K562 (cell line): ENCODE measurements around the gene CLDN12. TPM values are rescaled to one million over a fixed set of nuclear protein-coding genes. Genes with fewer than 3 reads are reported as not detected.

ENCODE experiments used
- ATAC-seq: fragments of 200-7000 bp; cut with Tn5 transposase; 3 replicates; pipeline ENCODE4 v1.9.1; 2020; ENCODE audit warnings: moderate library complexity
- BruUV-seq: library from RNA; stranded (reverse); fragments of 400-500 nt; replicated peaks from 2 replicates; lab custom pipeline; 2021; lab: Mats Ljungman, UMichigan
- CTCF ChIA-PET: fragments of 300-600 bp; formaldehyde crosslinking; extraction: SDS; loops from one replicate; lab custom pipeline; 2021; ENCODE audit warnings: low intra/inter-chr PET ratio; lab: Yijun Ruan, JAX
- POLR2A ChIA-PET: fragments of 300-600, 350-650 bp; sonication (Branson Sonifier 250); formaldehyde crosslinking; extraction: SDS; loops from one replicate; lab custom pipeline; 2021; ENCODE audit warnings: antibody characterized with exemption, inconsistent platforms; lab: Yijun Ruan, JAX
- DNase-seq, 4 experiments: peaks; one replicate each; pipeline versions ENCODE4 v3.0.0 to v3.0.0-alpha.2; 2011 to 2018; ENCODE audit warnings: low spot score in 3 of 4, mixed read lengths in 3 of 4; ENCODE audit errors: extremely low read depth in 1 of 4
- FAIRE-seq: peaks from 2 replicates; lab custom pipeline; 2011; peaks lifted over from hg19 to GRCh38; lab: Jason Lieb, UNC
- H2AFZ ChIP-seq: 2 replicates; pipeline ENCODE4 v1.6.0; 2011; ENCODE audit warnings: low read depth, low read length, control low read depth, inconsistent platforms
- H3K27ac ChIP-seq: fragments of 200-600 bp; 3 replicates; pipeline ENCODE4 v1.8.0; 2011; ENCODE audit warnings: low read depth, mild to moderate bottlenecking, control low read depth, inconsistent platforms, low read length, moderate library complexity, mixed read lengths; ENCODE audit errors: extremely low read depth
- H3K27me3 ChIP-seq, 2 experiments: fragments of 300-600 bp in 1 of 2; 2 replicates in 1 of 2; 3 replicates in 1 of 2; pipeline versions ENCODE4 v1.6.0 to v1.8.0; 2011; ENCODE audit warnings: inconsistent platforms in 2 of 2, low read length in 2 of 2, mild to moderate bottlenecking in 1 of 2, mixed read lengths in 1 of 2, moderate library complexity in 1 of 2; ENCODE audit not compliant: control insufficient read depth in 2 of 2, insufficient read depth in 2 of 2
- H3K36me3 ChIP-seq: fragments of 300-600 bp; 3 replicates; pipeline ENCODE4 v1.8.0; 2011; ENCODE audit warnings: mild to moderate bottlenecking, low read length, inconsistent platforms; ENCODE audit not compliant: control insufficient read depth, insufficient read depth
- H3K4me1 ChIP-seq, 2 experiments: fragments of 200-600 bp in 1 of 2; replicated peaks in 1 of 2; 2 replicates in 1 of 2; 3 replicates in 1 of 2; pipeline versions ENCODE4 v1.5.1 to v1.8.0; 2011; ENCODE audit warnings: inconsistent platforms in 2 of 2, low read length in 2 of 2, mild to moderate bottlenecking in 1 of 2, mixed read lengths in 1 of 2, moderate library complexity in 1 of 2; ENCODE audit not compliant: control insufficient read depth in 2 of 2, insufficient read depth in 2 of 2
- H3K4me2 ChIP-seq: 2 replicates; pipeline ENCODE4 v1.6.1; 2011; ENCODE audit warnings: low read length, control low read depth, inconsistent platforms, mixed read lengths; ENCODE audit not compliant: insufficient read depth
- H3K4me3 ChIP-seq: fragments of 200-600 bp; sonication (generic), shearing (Covaris generic); 2 replicates; pipeline ENCODE4 v1.5.1; 2016; ENCODE audit warnings: control low read depth, inconsistent platforms
- H3K79me2 ChIP-seq: fragments of 200-600 bp; 3 replicates; pipeline ENCODE4 v1.8.0; 2011; ENCODE audit warnings: low read length, inconsistent platforms; ENCODE audit not compliant: control insufficient read depth, insufficient read depth
- H3K9ac ChIP-seq, 2 experiments: 2 replicates each; pipeline versions ENCODE4 v1.6.0 to v1.6.1; 2011; ENCODE audit warnings: low read depth in 2 of 2, low read length in 2 of 2, control low read depth in 1 of 2, inconsistent platforms in 1 of 2, mild to moderate bottlenecking in 1 of 2, mixed read lengths in 1 of 2; ENCODE audit not compliant: insufficient read depth in 1 of 2
- H3K9me1 ChIP-seq: one replicate; pipeline ENCODE4 v1.6.0; 2011; ENCODE audit warnings: inconsistent platforms, mild to moderate bottlenecking, low read length, moderate library complexity; ENCODE audit not compliant: control insufficient read depth, insufficient read depth
- H3K9me3 ChIP-seq: replicated peaks from 2 replicates; pipeline ENCODE4 v1.5.1; 2011; ENCODE audit warnings: low read depth, low read length, inconsistent platforms; ENCODE audit not compliant: control insufficient read depth, insufficient read depth
- H4K20me1 ChIP-seq: replicated peaks from 2 replicates; pipeline ENCODE4 v1.6.1; 2011; ENCODE audit warnings: low read length, inconsistent platforms, mixed read lengths; ENCODE audit not compliant: control insufficient read depth, insufficient read depth
- MNT ChIP-seq, 2 experiments: fragments of 450-650 bp; conservative IDR thresholded peaks; 2 replicates each; pipeline ENCODE4 v1.6.1; 2017; ENCODE audit warnings: mild to moderate bottlenecking in 2 of 2, moderate library complexity in 2 of 2
- NRF1 ChIP-seq, 2 experiments: fragments of 450-650 bp; IDR thresholded peaks in 1 of 2; conservative IDR thresholded peaks in 1 of 2; 2 replicates each; pipeline ENCODE4 v1.6.1; 2014; ENCODE audit warnings: mild to moderate bottlenecking in 2 of 2
- PKNOX1 ChIP-seq: fragments of 450-650 bp; IDR thresholded peaks from 2 replicates; pipeline ENCODE4 v1.6.1; 2016
- REST ChIP-seq, 2 experiments: fragments of 450-650 bp; formaldehyde crosslinking in 1 of 2; IDR thresholded peaks; 2 replicates each; pipeline versions ENCODE4 v1.4.0 to v1.6.1; 2014 to 2020; ENCODE audit warnings: mild to moderate bottlenecking in 2 of 2, borderline replicate concordance in 1 of 2, low read depth in 1 of 2
- ZFP91 ChIP-seq: sonication (generic); formaldehyde crosslinking; IDR thresholded peaks from 2 replicates; pipeline ENCODE4 v1.8.0; 2022; ENCODE audit warnings: mild to moderate bottlenecking, missing genetic modification reagents
- ZNF586 ChIP-seq: fragments of 450-650 bp; formaldehyde crosslinking; conservative IDR thresholded peaks from 2 replicates; pipeline ENCODE4 v1.4.0; 2020; ENCODE audit warnings: mild to moderate bottlenecking, moderate library complexity
- WGBS: fragments of 100-300 bp; shearing (Covaris generic); methylation state at CpG from one replicate; pipeline ENCODE4 v1.1.6; 2016; ENCODE audit warnings: low coverage, mixed read lengths; ENCODE audit not compliant: insufficient coverage; ENCODE audit errors: missing lambda C conversion rate; 5-methylcytosine and 5-hydroxymethylcytosine counted together
- in situ Hi-C: fragments of 300-500 bp; cut with MboI; formaldehyde crosslinking; loops from 4 replicates; pipeline ENCODE4 v1.15.0; 2018; ENCODE audit warnings: inconsistent platforms, mixed read lengths
- intact Hi-C: fragments of 100-400 bp; cut with micrococcal nuclease; formaldehyde crosslinking; loops from 2 replicates; pipeline ENCODE4 v1.14.2; 2022
- polyA plus RNA-seq, 8 experiments: library from polyadenylated mRNA; depleted of rRNA in 4 of 8; stranded (reverse) in 5 of 8; unstranded in 3 of 8; fragments of >200 nt; fragmentation: Nextera tagmentation in 2 of 8; fragmentation: Illumina TruSeq in 1 of 8; extraction: Ambion mirVana in 2 of 8; extraction: Trizol in 1 of 8; gene quantifications; 2 replicates each; pipeline versions ENCODE4 v1.2.1 to v1.2.3, GENCODE V29; 2011 to 2014; ENCODE audit warnings: inconsistent platforms in 1 of 8, missing spikeins in 1 of 8
- total RNA-seq, 7 experiments: library from RNA; depleted of rRNA in 6 of 7; stranded (reverse); fragments of >200 nt in 6 of 7; fragmentation: Illumina TruSeq in 2 of 7; extraction: Trizol in 2 of 7; gene quantifications; 2 replicates each; pipeline versions ENCODE4 v1.2.1 to v1.2.3, GENCODE V29; 2011 to 2021; ENCODE audit warnings: low replicate concordance in 1 of 7

Gene CLDN12
- total and polyA plus RNA-seq, 9 of the 15 experiments (the other 6 are each of a cell fraction or from before 2014, with no cell fraction given): 5.8 to 42.2 (median 15.8) TPM

GRCh38 chr7:90411510-90411909, 8.2 kb downstream of the CLDN12 start:
- no peak for DNase-seq
- Histone ChIP-seq H4K20me1 (no peaks in the 10 kb centered on the region), H3K4me1 (no peaks in the 10 kb centered on the region), H3K9ac (no peak overlapping the region), H3K79me2 (no peaks in the 10 kb centered on the region), H3K9me3 (no peaks in the 10 kb centered on the region), H3K4me2 (no peak overlapping the region), H3K36me3 (peaks cover 28% of the 10 kb centered on the region), H3K4me3 (no peak overlapping the region), H3K27ac (no peak overlapping the region), H2AFZ (no peak overlapping the region), H3K9me1 (no peaks in the 10 kb centered on the region)
- WGBS: 71% methylated on average over 2 of the region's 2 CpGs
- ATAC-seq: no peak
- FAIRE-seq: no peak
- intact Hi-C loops: no loop called here
- CTCF ChIA-PET: no interaction called here
- TF ChIP-seq NRF1 (conservative IDR thresholded peaks at IDR 0.05 in 1 of 2, IDR thresholded peaks at IDR 0.05 in 1 of 2) (no peak), PKNOX1 (no peak), REST (IDR thresholded peaks at IDR 0.05; ENCODE audit: borderline replicate concordance) (no peak), REST (CRISPR knock-in tag; IDR thresholded peaks at IDR 0.05; ENCODE audit: low read depth) (no peak), ZFP91 (CRISPR knock-in tag) (no peak), ZNF586 (CRISPR knock-in tag) (no peak), MNT (conservative IDR thresholded peaks at IDR 0.05) (no peak)
- TF ChIP-seq, all 486 proteins: peak for 0
- BruUV-seq: no TSS peak
- POLR2A ChIA-PET: interaction anchor here (1.1 kb wide), 1 partner anchor 13 kb away, joined by 3 read pairs; no protein-coding TSS in a partner anchor
- H3K27me3 ChIP-seq: no peaks in the 10 kb centered on the region
- in situ Hi-C loops: no loop called here
